Retinal pigment epithelial cell (primary cell): ENCODE measurements around the gene CPT1B.

Experiments used
- DNase-seq: peaks from one replicate; pipeline ENCODE4 v3.0.0-alpha.2; 2010; ENCODE audit warnings: low read depth
- H3K4me3 ChIP-seq: 2 replicates; pipeline ENCODE4 v1.5.1; 2011; ENCODE audit warnings: mild to moderate bottlenecking, low read length, control low read depth, moderate library complexity
- TF ChIP-seq, protein P1 (sequence below): conservative IDR thresholded peaks from 2 replicates; pipeline ENCODE4 v1.5.1; 2011; ENCODE audit warnings: low read depth, low read length, control low read depth, inconsistent platforms

The CPT1B gene

DNA sequence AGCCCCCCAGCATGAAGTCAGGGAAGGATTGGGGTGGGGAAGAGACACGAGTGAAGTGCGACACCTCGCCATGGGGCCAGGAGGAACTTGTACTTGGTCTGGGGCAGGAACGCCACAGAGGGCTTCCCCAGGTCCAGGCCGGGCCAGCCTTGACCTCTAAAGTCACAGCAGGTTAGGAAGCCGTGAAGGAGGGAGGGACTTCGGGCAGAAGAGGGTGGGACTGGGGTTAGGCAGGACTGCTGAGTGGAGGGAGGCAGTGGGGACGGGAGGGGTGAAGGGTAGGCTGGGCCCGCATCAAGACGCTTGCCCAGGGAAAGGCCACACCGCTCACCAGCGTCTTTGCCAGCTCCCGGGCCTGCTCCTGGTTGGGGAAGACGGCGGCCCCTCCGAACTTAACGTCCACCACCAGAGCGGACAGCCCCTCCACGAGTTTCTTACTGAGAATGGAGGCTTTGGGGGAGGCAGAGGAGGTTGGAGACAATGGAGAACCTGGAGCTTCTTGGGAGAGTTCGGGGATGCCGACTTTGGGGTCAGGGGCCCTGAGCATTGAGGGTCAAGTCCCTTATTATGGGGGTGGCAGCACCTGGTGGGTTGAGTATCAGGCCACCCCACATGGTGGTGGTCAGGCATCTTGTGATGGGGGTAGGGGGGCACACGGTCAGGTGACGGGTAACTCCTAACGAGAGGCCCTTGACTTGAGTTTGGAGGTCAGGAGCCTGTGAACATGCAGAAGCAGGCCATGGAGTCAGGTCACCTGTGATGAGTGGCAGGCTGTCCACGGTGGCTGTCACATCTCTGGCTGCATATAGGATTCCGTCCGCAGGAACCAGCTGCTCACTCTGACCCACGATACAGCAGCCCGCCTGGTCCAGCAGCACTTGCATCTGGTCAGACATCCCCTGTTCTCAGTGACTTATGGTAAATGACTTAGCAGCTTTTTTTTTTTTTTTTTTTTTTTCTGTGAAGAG lies 51.1 kb downstream of the CPT1B start:
- TF ChIP-seq, protein P1, sequence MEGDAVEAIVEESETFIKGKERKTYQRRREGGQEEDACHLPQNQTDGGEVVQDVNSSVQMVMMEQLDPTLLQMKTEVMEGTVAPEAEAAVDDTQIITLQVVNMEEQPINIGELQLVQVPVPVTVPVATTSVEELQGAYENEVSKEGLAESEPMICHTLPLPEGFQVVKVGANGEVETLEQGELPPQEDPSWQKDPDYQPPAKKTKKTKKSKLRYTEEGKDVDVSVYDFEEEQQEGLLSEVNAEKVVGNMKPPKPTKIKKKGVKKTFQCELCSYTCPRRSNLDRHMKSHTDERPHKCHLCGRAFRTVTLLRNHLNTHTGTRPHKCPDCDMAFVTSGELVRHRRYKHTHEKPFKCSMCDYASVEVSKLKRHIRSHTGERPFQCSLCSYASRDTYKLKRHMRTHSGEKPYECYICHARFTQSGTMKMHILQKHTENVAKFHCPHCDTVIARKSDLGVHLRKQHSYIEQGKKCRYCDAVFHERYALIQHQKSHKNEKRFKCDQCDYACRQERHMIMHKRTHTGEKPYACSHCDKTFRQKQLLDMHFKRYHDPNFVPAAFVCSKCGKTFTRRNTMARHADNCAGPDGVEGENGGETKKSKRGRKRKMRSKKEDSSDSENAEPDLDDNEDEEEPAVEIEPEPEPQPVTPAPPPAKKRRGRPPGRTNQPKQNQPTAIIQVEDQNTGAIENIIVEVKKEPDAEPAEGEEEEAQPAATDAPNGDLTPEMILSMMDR = no peak
- no peak for DNase-seq
- H3K4me3 ChIP-seq = peak overlapping the region; percentile 32

DNA sequence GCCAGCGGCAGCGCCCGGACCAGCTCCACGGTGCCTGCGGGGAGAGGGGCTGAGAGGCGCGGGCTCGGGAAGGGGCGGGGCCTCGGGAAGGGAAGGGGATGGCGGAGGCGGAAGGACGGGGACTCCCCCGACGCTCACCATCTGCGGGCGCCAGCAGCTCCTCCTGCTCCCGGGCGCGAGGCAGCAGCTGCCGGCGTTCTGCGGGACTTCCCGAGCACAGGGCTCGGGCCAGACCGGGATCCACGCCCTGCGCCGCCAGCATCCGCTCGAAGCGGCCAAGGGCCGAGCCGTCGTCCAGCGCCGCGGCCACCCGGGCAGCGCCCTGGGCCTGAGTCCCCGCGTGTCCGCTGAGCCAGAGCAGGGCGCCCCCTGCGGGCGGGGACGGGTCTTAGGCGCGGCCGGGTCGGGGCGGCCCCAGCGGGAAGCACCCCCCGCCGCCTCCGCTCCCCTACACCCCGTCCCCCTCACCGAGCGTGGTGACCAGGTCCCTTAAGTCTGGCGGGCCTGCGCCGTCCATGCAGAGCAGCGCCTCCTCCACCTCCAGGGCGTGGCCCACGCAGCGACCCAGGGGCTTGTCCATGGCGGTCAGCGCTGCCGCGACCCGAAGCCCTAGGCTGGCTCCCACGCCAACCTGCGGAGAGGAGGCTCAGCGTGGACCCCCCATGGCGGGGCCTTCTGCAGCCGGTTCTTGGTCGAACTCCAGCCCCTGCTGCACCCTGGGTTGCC lies 52.0 kb downstream of the CPT1B start:
- no peak for DNase-seq
- TF ChIP-seq, protein P1 = peak; percentile 37
- H3K4me3 ChIP-seq = peak overlapping the region; percentile 63

DNA sequence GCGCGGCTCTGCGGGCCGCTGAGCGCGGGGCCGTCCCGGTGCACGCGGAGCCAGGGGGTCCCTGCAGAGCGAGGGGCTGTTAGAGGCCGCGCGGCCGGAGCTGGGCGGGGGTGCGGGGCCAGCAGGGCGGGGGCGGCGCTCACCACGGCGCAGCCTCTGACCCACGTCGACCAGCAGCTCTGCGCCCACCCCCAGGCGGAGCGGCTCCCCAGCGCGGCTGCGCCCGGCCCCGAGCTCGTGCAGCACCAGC lies 52.4 kb downstream of the CPT1B start:
- TF ChIP-seq, protein P1 = no peak
- DNase-seq = no peak
- H3K4me3 ChIP-seq = peak overlapping the region; percentile 63

DNA sequence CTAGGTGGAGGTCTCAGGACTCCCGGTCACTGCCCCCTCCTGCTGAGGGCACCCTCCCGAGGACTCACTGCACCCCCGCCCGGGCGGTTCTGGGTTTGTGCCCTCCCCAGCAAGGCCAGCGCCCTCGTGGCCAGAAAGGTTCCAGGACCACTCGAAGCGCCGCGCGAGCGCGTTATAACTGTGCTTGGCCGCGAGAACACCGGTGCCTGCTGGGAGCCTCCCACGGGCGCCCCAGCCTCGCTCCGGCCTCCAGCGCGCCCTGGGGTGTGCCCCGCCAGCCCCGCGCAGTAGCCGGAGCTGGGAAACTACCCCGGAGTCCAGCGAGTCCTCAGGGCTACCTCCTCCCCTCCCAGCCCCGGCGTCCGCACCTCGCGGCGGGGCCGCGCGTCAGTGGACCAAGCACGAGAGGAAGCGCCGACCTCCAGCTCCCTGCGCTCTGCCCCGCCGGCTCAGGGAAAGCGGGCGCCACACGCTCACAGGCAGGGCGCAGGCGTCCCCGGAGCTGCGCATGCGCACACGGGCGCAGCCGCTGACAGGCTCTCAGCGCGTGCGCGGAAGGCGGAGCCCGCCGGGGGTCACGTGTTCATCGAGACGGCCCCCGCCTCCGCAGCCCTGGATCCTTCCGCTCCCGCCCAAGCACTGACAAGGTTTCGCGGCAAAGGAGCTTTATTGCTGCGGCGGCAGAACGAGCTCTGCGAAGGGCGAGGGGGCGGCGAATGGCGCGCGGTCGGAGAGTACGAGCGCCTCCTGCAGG lies 52.9 kb downstream of the CPT1B start, which contains the start of gene SCO2:
Gene SCO2, minus strand, starts transcription at position 495 of the 754 bp plus-strand sequence. CDS start 1,187 bp downstream, outside the sequence.
- DNase-seq = peak; percentile 85
- H3K4me3 ChIP-seq = peak within 1 kb of the TSS; percentile 63
- TF ChIP-seq, protein P1 = peak; percentile 54

DNA sequence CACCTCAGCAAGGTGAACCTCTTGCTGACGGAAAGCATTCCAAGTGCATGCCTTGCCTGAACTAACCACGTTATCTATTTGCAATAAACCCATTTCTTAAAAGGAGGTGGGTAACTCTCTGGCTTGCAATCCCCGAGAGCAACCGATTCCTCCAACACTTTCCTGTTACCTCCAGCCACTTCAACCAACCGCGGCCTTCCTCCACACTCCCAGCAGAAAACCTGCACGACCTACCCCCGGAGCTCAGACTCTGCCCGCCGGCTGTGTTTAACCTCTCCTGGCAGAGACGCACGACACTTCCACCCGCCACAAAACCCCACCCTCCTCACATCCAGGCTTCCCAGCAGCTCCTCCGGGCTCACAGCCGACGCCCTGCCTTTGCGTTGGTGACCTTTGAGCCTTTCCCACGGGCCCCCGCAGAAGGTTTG lies 53.5 kb downstream of the CPT1B start:
- no peak for DNase-seq
- peak overlapping the region; percentile 63 for H3K4me3 ChIP-seq
- TF ChIP-seq, protein P1 = no peak

DNA sequence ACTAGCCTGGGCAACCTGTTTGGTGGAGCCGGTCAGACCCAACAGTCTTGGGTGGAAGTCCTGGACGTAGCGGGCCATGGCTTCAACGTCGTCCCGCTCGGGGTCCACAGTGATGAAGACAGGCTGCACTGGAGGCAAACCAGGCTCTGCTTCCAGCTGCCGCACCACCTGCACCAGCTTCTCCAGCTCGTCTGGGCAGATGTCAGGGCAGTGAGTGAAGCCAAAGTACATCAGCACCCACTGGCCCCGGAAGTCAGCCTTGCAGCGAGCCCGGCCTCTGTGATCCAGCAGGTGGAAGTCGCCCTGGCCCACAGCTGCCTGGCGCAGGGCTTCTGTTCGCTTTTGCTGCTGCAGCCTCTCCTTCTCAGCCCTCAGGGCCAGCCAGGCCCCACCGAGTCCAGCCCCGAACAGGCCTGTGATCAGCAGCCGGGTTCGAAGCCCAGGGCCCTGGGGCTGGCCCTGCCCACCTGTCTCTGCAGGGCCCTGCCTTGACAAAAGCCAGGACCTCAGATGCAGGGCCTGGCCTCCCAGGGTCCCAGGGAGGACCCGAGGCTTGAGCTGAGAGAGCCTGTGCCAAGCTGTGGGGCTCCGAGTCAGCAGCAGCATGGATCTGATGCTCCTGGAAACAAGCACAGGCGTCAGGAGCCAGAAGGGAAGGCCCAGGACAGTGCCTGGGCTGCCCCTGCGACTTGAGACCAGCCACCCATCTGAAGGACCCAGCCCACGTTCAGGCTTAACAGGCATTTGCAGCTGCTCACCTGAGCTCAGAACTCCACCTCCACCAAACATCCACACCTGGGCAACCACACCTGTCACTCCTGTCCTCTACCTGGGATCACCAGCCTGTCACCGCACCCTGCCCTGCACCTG lies 54.2 kb downstream of the CPT1B start:
- TF ChIP-seq, protein P1 = no peak
- peak overlapping the region; percentile 63 for H3K4me3 ChIP-seq
- DNase-seq = no peak
